OCI-LY1 (cell line): Measurements from ENCODE around the gene NUP42.

ENCODE experiments used
- H2AFZ ChIP-seq: fragments of 200-600 bp; sonication (generic), shearing (Covaris generic); 2 replicates; pipeline ENCODE4 v1.6.0; 2014; ENCODE audit warnings: antibody characterized with exemption, mild to moderate bottlenecking, low read length
- H3F3A ChIP-seq: fragments of 200-600 bp; sonication (generic), shearing (Covaris generic); 2 replicates; pipeline ENCODE4 v1.6.0; 2014; ENCODE audit warnings: mild to moderate bottlenecking, antibody characterized with exemption, low read length, moderate library complexity; ENCODE audit not compliant: insufficient read depth
- H3K27ac ChIP-seq: fragments of 200-600 bp; sonication (generic); 2 replicates; pipeline ENCODE4 v1.5.1; 2014; ENCODE audit warnings: low read length, mixed run types, mild to moderate bottlenecking, low read depth; ENCODE audit not compliant: poor library complexity, severe bottlenecking
- H3K27me3 ChIP-seq: fragments of 200-600 bp; sonication (generic); 2 replicates; pipeline ENCODE4 v1.6.0; 2014; ENCODE audit warnings: antibody characterized with exemption, mild to moderate bottlenecking, low read length, moderate library complexity; ENCODE audit not compliant: insufficient read depth
- H3K36me3 ChIP-seq: fragments of 200-600 bp; sonication (generic); 2 replicates; pipeline ENCODE4 v1.6.1; 2014; ENCODE audit warnings: mild to moderate bottlenecking, antibody characterized with exemption, low read length, moderate library complexity, mixed read lengths; ENCODE audit not compliant: insufficient read depth
- H3K4me1 ChIP-seq: fragments of 200-600 bp; sonication (generic); 2 replicates; pipeline ENCODE4 v1.5.1; 2014; ENCODE audit warnings: mild to moderate bottlenecking, low read length, moderate library complexity; ENCODE audit not compliant: insufficient read depth, severe bottlenecking
- H3K4me2 ChIP-seq: fragments of 200-600 bp; sonication (generic), shearing (Covaris generic); 2 replicates; pipeline ENCODE4 v1.6.1; 2014; ENCODE audit warnings: low read length
- H3K4me3 ChIP-seq: fragments of 200-600 bp; sonication (generic); 2 replicates; pipeline ENCODE4 v1.5.1; 2014; ENCODE audit warnings: low read length, low read depth, mild to moderate bottlenecking, mixed read lengths; ENCODE audit not compliant: poor library complexity, severe bottlenecking
- H3K79me2 ChIP-seq: fragments of 200-600 bp; shearing (Covaris generic); 2 replicates; pipeline ENCODE4 v1.6.1; 2016; ENCODE audit warnings: mixed run types, low read length, mixed read lengths; ENCODE audit not compliant: insufficient read depth
- H3K9ac ChIP-seq: fragments of 200-600 bp; sonication (generic), shearing (Covaris generic); 2 replicates; pipeline ENCODE4 v1.6.1; 2014; ENCODE audit warnings: mild to moderate bottlenecking, low read length, mixed read lengths
- H3K9me2 ChIP-seq: fragments of 200-600 bp; sonication (generic), shearing (Covaris generic); 2 replicates; pipeline ENCODE4 v1.6.1; 2014; ENCODE audit warnings: low read depth, mild to moderate bottlenecking, low read length, mixed read lengths
- H3K9me3 ChIP-seq: fragments of 200-600 bp; shearing (Covaris generic); 2 replicates; pipeline ENCODE4 v1.6.1; 2014; ENCODE audit warnings: low read length, mixed read lengths
- H4K20me1 ChIP-seq: fragments of 200-600 bp; sonication (generic), shearing (Covaris generic); 2 replicates; pipeline ENCODE4 v1.6.0; 2016; ENCODE audit warnings: mild to moderate bottlenecking, low read length; ENCODE audit not compliant: insufficient read depth
- CTCF ChIP-seq: fragments of 200-600 bp; sonication (generic), shearing (Covaris generic); IDR thresholded peaks from 2 replicates; pipeline ENCODE4 v1.5.1; 2017; ENCODE audit warnings: mild to moderate bottlenecking, antibody characterized with exemption, low read length, moderate library complexity, mixed read lengths
- EZH2 ChIP-seq: fragments of 200-600 bp; sonication (generic), shearing (Covaris generic); IDR thresholded peaks from 2 replicates; pipeline ENCODE4 v1.8.0; 2017; ENCODE audit warnings: borderline replicate concordance, mixed run types, mild to moderate bottlenecking, antibody characterized with exemption, low read length, moderate library complexity, mixed read lengths

The NUP42 gene

DNA sequence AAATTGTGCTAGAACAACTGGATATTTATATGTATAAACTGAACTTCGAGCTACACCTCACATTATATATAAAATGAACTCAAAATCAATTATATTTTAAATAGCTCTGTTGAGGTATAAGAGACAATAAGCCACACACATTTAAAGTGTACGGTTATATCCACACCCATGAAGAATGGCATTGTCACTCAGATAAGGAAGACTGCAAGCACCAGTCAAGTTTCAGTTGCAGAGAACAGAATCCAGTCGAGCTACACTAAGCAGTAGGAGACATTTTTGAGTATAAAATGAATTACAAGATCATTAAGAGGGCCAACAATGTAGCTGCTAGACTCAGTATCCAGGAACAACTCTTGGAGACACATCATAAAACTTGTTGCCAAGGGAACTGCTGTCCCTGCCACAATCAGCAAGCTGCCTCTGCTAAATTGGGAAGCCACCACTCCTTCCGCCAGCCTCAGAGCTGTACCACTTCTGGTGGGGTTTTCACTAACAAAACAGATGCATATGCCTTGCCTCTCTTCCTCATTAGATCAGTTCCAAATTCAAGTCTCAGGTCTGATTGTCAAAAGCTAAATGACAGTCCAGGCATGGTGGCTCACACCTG is 45.1 kb downstream of the NUP42 start:
- no peak overlapping the region for H3K4me3 ChIP-seq
- no peaks in the 10 kb centered on the region for H3K9me2 ChIP-seq
- H3K9me3 ChIP-seq: no peaks in the 10 kb centered on the region
- H4K20me1 ChIP-seq: no peaks in the 10 kb centered on the region
- H3K79me2 ChIP-seq: no peaks in the 10 kb centered on the region
- H3F3A ChIP-seq: no peaks in the 10 kb centered on the region
- TF ChIP-seq CTCF (no peak), EZH2 (no peak)
- no peak overlapping the region for H2AFZ ChIP-seq
- no peaks in the 10 kb centered on the region for H3K4me1 ChIP-seq
- no peaks in the 10 kb centered on the region; the same call in none of the 2 replicates for H3K27me3 ChIP-seq
- no peak overlapping the region for H3K9ac ChIP-seq
- H3K27ac ChIP-seq: no peak overlapping the region
- no peak overlapping the region for H3K4me2 ChIP-seq
- no peaks in the 10 kb centered on the region for H3K36me3 ChIP-seq

GRCh38 chr7:23228412-23228811 is 46.6 kb downstream of the NUP42 start:
- no peaks in the 10 kb centered on the region for H3K79me2 ChIP-seq
- no peaks in the 10 kb centered on the region; the same call in none of the 2 replicates for H3K27me3 ChIP-seq
- no peaks in the 10 kb centered on the region for H3F3A ChIP-seq
- no peak overlapping the region for H3K4me2 ChIP-seq
- no peaks in the 10 kb centered on the region for H3K4me1 ChIP-seq
- H2AFZ ChIP-seq: no peak overlapping the region
- no peak overlapping the region for H3K9ac ChIP-seq
- no peaks in the 10 kb centered on the region for H3K9me3 ChIP-seq
- no peak overlapping the region for H3K27ac ChIP-seq
- no peaks in the 10 kb centered on the region for H4K20me1 ChIP-seq
- no peak for TF ChIP-seq CTCF
- TF ChIP-seq EZH2: no peak
- no peaks in the 10 kb centered on the region for H3K36me3 ChIP-seq
- H3K4me3 ChIP-seq: no peak overlapping the region
- no peaks in the 10 kb centered on the region for H3K9me2 ChIP-seq

- H3K79me2 ChIP-seq: no peaks in the 10 kb centered on the region
- no peaks in the 10 kb centered on the region for H4K20me1 ChIP-seq
- no peaks in the 10 kb centered on the region for H3K36me3 ChIP-seq
- no peak overlapping the region for H3K9ac ChIP-seq
- TF ChIP-seq EZH2 (no peak), CTCF (no peak)
- H3K4me2 ChIP-seq: no peak overlapping the region
- peaks cover 9% of the 10 kb centered on the region for H3K4me1 ChIP-seq
- no peaks in the 10 kb centered on the region; the same call in 1 of the 2 replicates for H3K27me3 ChIP-seq
- H3K9me3 ChIP-seq: no peaks in the 10 kb centered on the region
- no peak overlapping the region for H2AFZ ChIP-seq
- H3F3A ChIP-seq: no peaks in the 10 kb centered on the region
- H3K9me2 ChIP-seq: no peaks in the 10 kb centered on the region
- no peak overlapping the region for H3K4me3 ChIP-seq
- no peak overlapping the region for H3K27ac ChIP-seq
Measured at GRCh38 chr7:23230641-23231101, 48.8 kb downstream of the NUP42 start.
